Natural killer cell (primary cell): ENCODE measurements around the gene MMP24OS. TPM values are rescaled to one million over a fixed set of nuclear protein-coding genes. Genes with fewer than 3 reads are reported as not detected.

Experiments used
- ATAC-seq, 3 donors: fragments of 150-1000 bp in 2 of 3; fragments of 200-7000 bp in 1 of 3; cut with Tn5 transposase; 1 replicate in 1 of 3; 2 replicates in 2 of 3; pipeline ENCODE4 v1.10.0; 2021; ENCODE audit warnings: mild to moderate bottlenecking in 2 of 3, moderate library complexity in 2 of 3
- DNase-seq, 2 donors: peaks; one replicate each; pipeline versions ENCODE4 v3.0.0 to v3.0.0-alpha.2; 2013 to 2021; ENCODE audit warnings: mixed read lengths in 1 of 2
- H3K27ac ChIP-seq: one replicate; pipeline ENCODE4 v1.5.1; 2013; ENCODE audit warnings: mild to moderate bottlenecking, low read length
- H3K27me3 ChIP-seq: one replicate; pipeline ENCODE4 v1.6.1; 2013; ENCODE audit warnings: low read length; ENCODE audit not compliant: control insufficient read depth, insufficient read depth
- H3K36me3 ChIP-seq: one replicate; pipeline ENCODE4 v1.6.1; 2013; ENCODE audit warnings: low read length; ENCODE audit not compliant: control insufficient read depth, insufficient read depth
- H3K4me1 ChIP-seq: one replicate; pipeline ENCODE4 v1.6.1; 2013; ENCODE audit warnings: low read length; ENCODE audit not compliant: control insufficient read depth, insufficient read depth
- H3K4me3 ChIP-seq: one replicate; pipeline ENCODE4 v1.5.1; 2013; ENCODE audit warnings: low read length
- H3K9me3 ChIP-seq: one replicate; pipeline ENCODE4 v1.6.1; 2013; ENCODE audit warnings: low read length; ENCODE audit not compliant: control insufficient read depth, insufficient read depth
- H3K27ac Mint-ChIP-seq, 2 donors: one replicate each; pipeline ENCODE4 v1.8.0; 2022; ENCODE audit warnings: mild to moderate bottlenecking in 2 of 2, mixed read lengths in 2 of 2, moderate library complexity in 1 of 2
- H3K27me3 Mint-ChIP-seq, 2 donors: one replicate each; pipeline ENCODE4 v1.8.0; 2022; ENCODE audit warnings: low read depth in 2 of 2, mixed read lengths in 2 of 2
- H3K36me3 Mint-ChIP-seq: one replicate; pipeline ENCODE4 v1.8.0; 2022; ENCODE audit warnings: mixed read lengths
- H3K4me1 Mint-ChIP-seq, 2 donors: one replicate each; pipeline ENCODE4 v1.8.0; 2022; ENCODE audit warnings: mixed read lengths in 2 of 2
- H3K4me3 Mint-ChIP-seq: one replicate; pipeline ENCODE4 v1.8.0; 2022; ENCODE audit warnings: mild to moderate bottlenecking, moderate library complexity, mixed read lengths
- H3K9me3 Mint-ChIP-seq, 2 donors: one replicate each; pipeline ENCODE4 v1.8.0; 2022; ENCODE audit warnings: mixed read lengths in 2 of 2
- WGBS: methylation state at CpG from one replicate; pipeline ENCODE4 v1.1.7; 2013; ENCODE audit warnings: missing lambda C conversion rate; ENCODE audit not compliant: insufficient coverage; 5-methylcytosine and 5-hydroxymethylcytosine counted together
- intact Hi-C: fragments of 100-400 bp; cut with micrococcal nuclease; formaldehyde crosslinking; loops from one replicate; pipeline ENCODE4 v1.14.2; 2022
- total RNA-seq, 4 donors: library from RNA; stranded (reverse); fragments of 120-200 nt in 1 of 4; gene quantifications; one replicate each; pipeline versions ENCODE4 v1.2.3 to v1.2.4, GENCODE V29; 2013 to 2022
- TF ChIP-seq, protein P1 (sequence below): fragments of 200-600 bp; IDR thresholded peaks from one replicate; pipeline ENCODE4 v1.8.0; 2022; ENCODE audit warnings: antibody characterized with exemption

Gene MMP24OS
- total RNA-seq, 3 donors from 2014 or later (not counting 1 experiment from before 2014, with no cell fraction given) = 76.5 to 92.7 (median 86.6) TPM

DNA sequence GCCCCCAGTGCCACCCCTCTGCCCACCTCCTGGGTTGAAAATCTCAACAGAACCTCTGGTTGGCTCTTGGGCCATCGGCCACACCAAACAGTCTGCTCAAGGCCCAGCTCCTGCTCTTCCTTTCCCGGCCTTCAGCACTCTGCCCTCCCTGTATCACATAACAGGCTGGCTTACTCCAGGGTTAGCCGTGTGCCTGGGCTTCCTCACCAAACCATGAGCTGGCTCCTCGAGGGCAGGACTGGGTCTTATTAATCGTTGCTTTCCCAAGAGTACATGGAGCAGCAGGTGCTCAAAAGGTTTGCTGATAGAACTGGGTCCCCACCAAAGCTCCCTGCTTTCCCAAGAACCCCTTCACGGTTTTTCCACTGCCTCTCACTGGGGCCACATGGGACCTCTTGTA, 27.0 kb upstream of the MMP24OS start:
- H3K27ac ChIP-seq = no peak overlapping the region
- TF ChIP-seq, protein P1, sequence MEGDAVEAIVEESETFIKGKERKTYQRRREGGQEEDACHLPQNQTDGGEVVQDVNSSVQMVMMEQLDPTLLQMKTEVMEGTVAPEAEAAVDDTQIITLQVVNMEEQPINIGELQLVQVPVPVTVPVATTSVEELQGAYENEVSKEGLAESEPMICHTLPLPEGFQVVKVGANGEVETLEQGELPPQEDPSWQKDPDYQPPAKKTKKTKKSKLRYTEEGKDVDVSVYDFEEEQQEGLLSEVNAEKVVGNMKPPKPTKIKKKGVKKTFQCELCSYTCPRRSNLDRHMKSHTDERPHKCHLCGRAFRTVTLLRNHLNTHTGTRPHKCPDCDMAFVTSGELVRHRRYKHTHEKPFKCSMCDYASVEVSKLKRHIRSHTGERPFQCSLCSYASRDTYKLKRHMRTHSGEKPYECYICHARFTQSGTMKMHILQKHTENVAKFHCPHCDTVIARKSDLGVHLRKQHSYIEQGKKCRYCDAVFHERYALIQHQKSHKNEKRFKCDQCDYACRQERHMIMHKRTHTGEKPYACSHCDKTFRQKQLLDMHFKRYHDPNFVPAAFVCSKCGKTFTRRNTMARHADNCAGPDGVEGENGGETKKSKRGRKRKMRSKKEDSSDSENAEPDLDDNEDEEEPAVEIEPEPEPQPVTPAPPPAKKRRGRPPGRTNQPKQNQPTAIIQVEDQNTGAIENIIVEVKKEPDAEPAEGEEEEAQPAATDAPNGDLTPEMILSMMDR = no peak
- intact Hi-C loops = loop anchor here (1.0 to 2.0 kb wide), 2 partner anchors 134 to 142 kb away; partner anchors contain the start of gene GDF5
- H3K27me3 ChIP-seq = no peaks in the 10 kb centered on the region
- Mint-ChIP-seq H3K9me3 (no peaks in the 10 kb centered on the region), H3K27ac (no peak overlapping the region), H3K4me1 (peaks cover 5 to 7% of the 10 kb centered on the region in 2 donors), H3K4me3 (no peak overlapping the region), H3K27me3 (no peaks in the 10 kb centered on the region), H3K36me3 (no peaks in the 10 kb centered on the region)
- WGBS = 94% methylated on average over 6 of the region's 6 CpGs
- no peak overlapping the region for H3K4me3 ChIP-seq
- peaks cover 7% of the 10 kb centered on the region for H3K4me1 ChIP-seq
- no peak for ATAC-seq
- peaks cover 8% of the 10 kb centered on the region for H3K36me3 ChIP-seq
- no peaks in the 10 kb centered on the region for H3K9me3 ChIP-seq
- DNase-seq = no peak

DNA sequence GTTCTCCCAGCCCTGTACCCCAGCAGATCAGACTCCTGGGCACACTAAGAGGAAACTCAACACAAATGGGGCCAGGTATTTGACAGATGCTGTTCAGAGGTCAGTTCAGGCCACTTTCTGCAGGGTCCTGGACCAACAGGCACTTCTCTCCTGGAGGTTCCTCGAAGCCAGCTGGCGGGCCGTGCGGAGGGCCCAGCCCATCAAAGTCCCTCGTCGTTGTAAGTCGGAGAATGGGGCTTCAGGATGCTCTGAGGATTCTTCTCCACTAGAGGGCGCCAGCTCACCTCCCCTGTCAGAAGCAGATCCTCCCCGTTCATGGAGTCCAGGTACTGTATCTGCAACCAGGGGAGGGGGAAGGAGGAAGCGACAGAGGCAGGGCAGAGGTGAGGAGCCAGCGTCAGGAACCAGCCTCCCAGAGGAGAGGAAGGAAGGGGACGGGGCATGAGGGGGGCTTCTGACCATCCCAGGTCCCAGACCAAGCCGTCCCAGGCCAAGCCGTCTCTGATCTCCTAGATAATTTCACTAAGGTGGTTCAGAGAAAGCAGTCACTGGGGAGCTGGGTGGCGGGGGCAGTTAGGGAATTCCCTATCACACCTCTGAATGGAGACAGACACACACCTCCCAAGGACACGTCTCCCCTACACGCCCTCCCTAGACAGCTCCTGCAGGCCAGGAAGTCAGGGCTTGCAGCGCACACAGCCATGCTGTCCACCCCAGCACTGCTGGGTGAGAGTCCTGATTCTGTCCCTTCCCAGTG, 26.0 kb upstream of the MMP24OS start:
- Mint-ChIP-seq H3K4me3 (no peak overlapping the region), H3K27ac (no peak overlapping the region), H3K27me3 (no peaks in the 10 kb centered on the region), H3K9me3 (no peaks in the 10 kb centered on the region), H3K4me1 (peaks cover 5 to 7% of the 10 kb centered on the region in 2 donors), H3K36me3 (no peaks in the 10 kb centered on the region)
- H3K27me3 ChIP-seq = no peaks in the 10 kb centered on the region
- DNase-seq = peak; percentile 68 to 93
- TF ChIP-seq, protein P1 = peak; percentile 82
- peaks cover 5% of the 10 kb centered on the region for H3K36me3 ChIP-seq
- H3K4me3 ChIP-seq = no peak overlapping the region
- peaks cover 7% of the 10 kb centered on the region for H3K4me1 ChIP-seq
- H3K27ac ChIP-seq = no peak overlapping the region
- peak; percentile 85 to 94 (median 93) for ATAC-seq
- intact Hi-C loops = loop anchor here (1.0 to 2.0 kb wide), 2 partner anchors 135 to 143 kb away; partner anchors contain the start of gene GDF5
- H3K9me3 ChIP-seq = no peaks in the 10 kb centered on the region
- WGBS = 33% methylated on average over 17 of the region's 18 CpGs

DNA sequence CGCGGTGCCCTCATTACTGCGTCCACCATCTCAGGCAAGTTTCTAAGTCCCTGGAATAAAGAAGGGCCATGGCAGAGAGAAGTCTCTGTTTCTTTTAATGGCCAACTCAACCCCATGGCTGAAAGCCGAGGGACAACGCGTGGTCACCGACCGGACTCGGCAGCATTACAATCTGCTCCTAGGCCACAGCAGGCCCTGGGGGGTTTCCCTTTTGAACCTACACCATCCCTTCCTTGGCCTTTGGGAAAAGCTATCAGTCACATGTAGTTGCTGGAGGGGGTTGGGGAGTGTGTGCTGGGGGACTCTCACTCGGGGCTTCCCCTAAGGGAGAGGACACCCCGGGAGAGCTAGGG, 25.4 kb upstream of the MMP24OS start:
- TF ChIP-seq, protein P1 = no peak
- 83% methylated on average over 11 of the region's 11 CpGs for WGBS
- peaks cover 7% of the 10 kb centered on the region for H3K4me1 ChIP-seq
- H3K36me3 ChIP-seq = peaks cover 5% of the 10 kb centered on the region
- H3K27me3 Mint-ChIP-seq = peaks cover 0 to 3% of the 10 kb centered on the region in 2 donors
- no peaks in the 10 kb centered on the region for H3K27me3 ChIP-seq
- H3K4me1 Mint-ChIP-seq = peaks cover 5 to 7% of the 10 kb centered on the region in 2 donors
- no peak overlapping the region for H3K27ac ChIP-seq
- H3K4me3 Mint-ChIP-seq = no peak overlapping the region
- DNase-seq (no peak), ATAC-seq (no peak)
- no peaks in the 10 kb centered on the region for H3K36me3 Mint-ChIP-seq
- H3K9me3 Mint-ChIP-seq = no peaks in the 10 kb centered on the region
- no peak overlapping the region for H3K27ac Mint-ChIP-seq
- no peak overlapping the region for H3K4me3 ChIP-seq
- intact Hi-C loops = no loop called here
- H3K9me3 ChIP-seq = no peaks in the 10 kb centered on the region
